Adrenal gland (tissue), 12 donors: ENCODE measurements around the gene PTPRH. TPM values are rescaled to one million over a fixed set of nuclear protein-coding genes. Genes with fewer than 3 reads are reported as not detected.

Source experiments
- DNase-seq, 7 donors: peaks; one replicate each; pipeline ENCODE4 v3.0.0-alpha.2; 2019 to 2020
- H3K27ac ChIP-seq, 5 donors: fragments of 200-600 bp; sonication (generic) in 4 of 5; 1 replicate in 3 of 5; 2 replicates in 2 of 5; pipeline versions ENCODE4 v1.5.1 to v1.8.0; 2016 to 2020; ENCODE audit warnings: mild to moderate bottlenecking in 1 of 5
- H3K27me3 ChIP-seq: fragments of 200-600 bp; 2 replicates; pipeline ENCODE4 v1.8.0; 2021
- H3K36me3 ChIP-seq, 2 donors: fragments of 200-600 bp; replicated peaks in 1 of 2; 1 replicate in 1 of 2; 2 replicates in 1 of 2; pipeline versions ENCODE4 v1.5.1 to v1.8.0; 2018 to 2022
- H3K4me1 ChIP-seq, 2 donors: fragments of 200-600 bp; replicated peaks in 1 of 2; 1 replicate in 1 of 2; 2 replicates in 1 of 2; pipeline versions ENCODE4 v1.5.1 to v1.8.0; 2018 to 2021
- H3K4me3 ChIP-seq, 4 donors: fragments of 200-600 bp; sonication (generic) in 3 of 4; one replicate each; pipeline ENCODE4 v1.5.1; 2016 to 2018
- H3K9me3 ChIP-seq, 3 donors: fragments of 200-600 bp; sonication (generic) in 1 of 3; replicated peaks in 1 of 3; 1 replicate in 2 of 3; 2 replicates in 1 of 3; pipeline versions ENCODE4 v1.5.1 to v1.8.0; 2016 to 2021
- POLR2A ChIP-seq, 2 donors: fragments of 450-650 bp; IDR thresholded peaks; one replicate each; pipeline ENCODE4 v1.6.1; 2017; ENCODE audit warnings: antibody characterized with exemption in 2 of 2, mild to moderate bottlenecking in 2 of 2, moderate library complexity in 1 of 2
- WGBS, 4 donors: extraction: QIAGEN DNeasy Blood & Tissue Kit in 2 of 4; methylation state at CpG; one replicate each; pipeline versions ENCODE4 v1.1.5 to v1.1.7; 2013 to 2017; 5-methylcytosine and 5-hydroxymethylcytosine counted together
- intact Hi-C, 2 donors: fragments of 100-400 bp; cut with DNase I; formaldehyde crosslinking; loops; one replicate each; pipeline versions ENCODE4 v1.14.1 to v1.15.0; 2022 to 2023
- polyA plus RNA-seq, 3 donors: library from polyadenylated mRNA; stranded (reverse); fragments of 200-250 nt in 2 of 3; fragments of 350-450 nt in 1 of 3; fragmentation: Illumina TruSeq in 1 of 3; extraction: RNeasy Lipid Tissue Mini Kit (QIAGEN cat#74804) in 1 of 3; gene quantifications; one replicate each; pipeline ENCODE4 v1.2.3, GENCODE V29; 2013 to 2014
- total RNA-seq, 9 donors: library from RNA; depleted of rRNA in 4 of 9; stranded (reverse); fragments of >200 nt in 4 of 9; fragments of 120-200 nt in 1 of 9; fragmentation: NEBNext Ultra II Directional in 1 of 9; extraction: Animal tissue kit (Norgen Biotek cat#: 25700) in 1 of 9; gene quantifications; one replicate each; pipeline versions ENCODE4 v1.1.0 to v1.2.4, GENCODE V29; 2013 to 2023
- TF ChIP-seq, protein P1 (sequence below), 6 experiments: fragments of 450-650 bp in 4 of 6; fragments of 200-600 bp in 2 of 6; sonication (generic) in 1 of 6; IDR thresholded peaks; 1 replicate in 5 of 6; 2 replicates in 1 of 6; pipeline versions ENCODE4 v1.5.1 to v1.8.0; 2016 to 2021; ENCODE audit warnings: antibody characterized with exemption in 6 of 6, mild to moderate bottlenecking in 2 of 6, moderate library complexity in 1 of 6
- donor health status: healthy with polysubstance abuse.
- donor health status: Bipolar disorder and iron deficiency.
- donor health status: DM: yes; HTN: yes; CAD: no.
- donor health status: DM: no; HTN: no; CAD: no.
- donor health status: DM: no; HTN: no; CAD: no.
- donor health status: DM: yes; HTN: yes; CAD: no.

Gene PTPRH
- total and polyA plus RNA-seq, 12 donors: 30.1 to 159 (median 52.9) TPM

DNA sequence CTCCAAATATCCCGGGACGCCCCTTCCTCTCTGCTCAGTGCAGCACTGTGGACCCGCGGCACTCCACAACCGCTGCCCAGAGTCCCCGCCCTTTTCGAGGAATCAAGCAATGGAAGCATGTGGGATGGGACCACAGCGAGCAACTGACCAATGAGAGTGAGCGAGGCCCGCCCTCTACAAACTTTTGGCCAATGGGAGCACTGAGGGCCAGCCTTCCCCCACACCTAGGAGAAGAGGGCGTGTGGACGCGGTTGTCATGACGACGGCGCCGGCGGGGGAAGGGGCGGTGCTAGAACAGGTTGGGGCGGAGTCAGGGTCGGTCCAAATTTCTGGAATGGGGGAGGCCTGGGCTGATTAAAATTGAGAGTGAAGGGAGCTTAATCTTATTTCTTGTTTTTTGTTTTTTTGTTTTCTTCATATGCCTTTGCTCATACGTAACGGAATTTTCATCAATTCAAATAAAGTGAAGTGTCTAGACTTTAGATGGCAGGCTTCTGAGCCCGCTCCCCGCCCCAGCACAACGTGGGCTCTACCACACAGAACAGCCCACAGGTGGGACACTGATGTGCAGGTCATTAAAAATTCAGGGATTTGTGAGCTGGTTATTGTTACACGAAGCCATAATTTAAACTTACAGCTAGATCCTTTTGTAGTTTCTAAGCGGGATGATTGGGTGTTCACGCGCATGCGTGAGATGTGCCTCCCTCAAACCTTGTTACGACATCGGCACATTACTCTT is 42.6 kb downstream of the PTPRH start, which contains the start of gene DNAAF3:
Gene DNAAF3 (minus strand): TSS at position 84 of the 739 bp plus-strand sequence. CDS start 200 bp downstream, outside the sequence.
- Histone ChIP-seq H3K4me3 (peak within 1 kb of the TSS in 2 of 4 donors; percentile 31 to 66), H3K27ac (peak within 1 kb of the TSS in 1 of 5 donors; percentile 67), H3K9me3 (no peaks in the 10 kb centered on the region), H3K4me1 (peaks cover 0 to 10% of the 10 kb centered on the region in 2 donors), H3K36me3 (no peaks in the 10 kb centered on the region), H3K27me3 (peaks cover 25% of the 10 kb centered on the region)
- peak; percentile 97 to 99 (median 98) for DNase-seq
- 1 to 2% (median 1%) methylated on average over 25 to 33 of the region's 33 CpGs for WGBS, 4 donors
- TF ChIP-seq, protein P1, sequence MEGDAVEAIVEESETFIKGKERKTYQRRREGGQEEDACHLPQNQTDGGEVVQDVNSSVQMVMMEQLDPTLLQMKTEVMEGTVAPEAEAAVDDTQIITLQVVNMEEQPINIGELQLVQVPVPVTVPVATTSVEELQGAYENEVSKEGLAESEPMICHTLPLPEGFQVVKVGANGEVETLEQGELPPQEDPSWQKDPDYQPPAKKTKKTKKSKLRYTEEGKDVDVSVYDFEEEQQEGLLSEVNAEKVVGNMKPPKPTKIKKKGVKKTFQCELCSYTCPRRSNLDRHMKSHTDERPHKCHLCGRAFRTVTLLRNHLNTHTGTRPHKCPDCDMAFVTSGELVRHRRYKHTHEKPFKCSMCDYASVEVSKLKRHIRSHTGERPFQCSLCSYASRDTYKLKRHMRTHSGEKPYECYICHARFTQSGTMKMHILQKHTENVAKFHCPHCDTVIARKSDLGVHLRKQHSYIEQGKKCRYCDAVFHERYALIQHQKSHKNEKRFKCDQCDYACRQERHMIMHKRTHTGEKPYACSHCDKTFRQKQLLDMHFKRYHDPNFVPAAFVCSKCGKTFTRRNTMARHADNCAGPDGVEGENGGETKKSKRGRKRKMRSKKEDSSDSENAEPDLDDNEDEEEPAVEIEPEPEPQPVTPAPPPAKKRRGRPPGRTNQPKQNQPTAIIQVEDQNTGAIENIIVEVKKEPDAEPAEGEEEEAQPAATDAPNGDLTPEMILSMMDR (IDR thresholded peaks at IDR 0.05): no peak
- no peak for TF ChIP-seq POLR2A (IDR thresholded peaks at IDR 0.05)
- intact Hi-C loops: no loop called here

DNA sequence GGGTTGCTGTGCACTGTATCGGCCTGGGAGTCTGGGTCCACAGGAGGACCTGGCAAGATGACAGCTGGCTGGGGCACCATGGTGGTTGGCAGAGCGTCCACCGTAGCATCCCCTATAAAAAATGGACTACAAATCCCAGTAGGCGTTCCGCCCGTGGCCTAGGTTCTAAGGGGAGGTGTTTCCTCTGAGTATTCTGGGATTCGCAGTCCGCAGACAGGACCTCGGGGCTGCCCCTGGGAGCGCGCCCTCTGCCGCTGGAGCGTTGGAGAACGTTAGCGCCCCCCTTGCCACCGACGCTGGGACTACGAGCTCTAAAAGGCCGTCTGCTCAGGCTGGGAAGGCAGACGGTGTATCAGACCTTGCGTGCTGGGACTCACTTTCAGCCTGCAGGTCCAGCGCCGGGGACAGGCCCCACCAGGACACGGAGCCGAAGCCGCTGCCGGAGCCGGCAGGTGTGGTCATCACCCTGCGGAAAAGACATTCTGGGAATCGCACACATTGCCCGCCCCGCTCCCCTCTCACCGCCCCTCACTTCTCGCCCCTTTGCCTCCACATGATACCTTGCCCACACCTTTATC is 43.3 kb downstream of the PTPRH start:
- peak overlapping the region in 2 of 4 donors; percentile 31 to 66 for H3K4me3 ChIP-seq
- H3K27ac ChIP-seq: peak overlapping the region in 1 of 5 donors; percentile 67

DNA sequence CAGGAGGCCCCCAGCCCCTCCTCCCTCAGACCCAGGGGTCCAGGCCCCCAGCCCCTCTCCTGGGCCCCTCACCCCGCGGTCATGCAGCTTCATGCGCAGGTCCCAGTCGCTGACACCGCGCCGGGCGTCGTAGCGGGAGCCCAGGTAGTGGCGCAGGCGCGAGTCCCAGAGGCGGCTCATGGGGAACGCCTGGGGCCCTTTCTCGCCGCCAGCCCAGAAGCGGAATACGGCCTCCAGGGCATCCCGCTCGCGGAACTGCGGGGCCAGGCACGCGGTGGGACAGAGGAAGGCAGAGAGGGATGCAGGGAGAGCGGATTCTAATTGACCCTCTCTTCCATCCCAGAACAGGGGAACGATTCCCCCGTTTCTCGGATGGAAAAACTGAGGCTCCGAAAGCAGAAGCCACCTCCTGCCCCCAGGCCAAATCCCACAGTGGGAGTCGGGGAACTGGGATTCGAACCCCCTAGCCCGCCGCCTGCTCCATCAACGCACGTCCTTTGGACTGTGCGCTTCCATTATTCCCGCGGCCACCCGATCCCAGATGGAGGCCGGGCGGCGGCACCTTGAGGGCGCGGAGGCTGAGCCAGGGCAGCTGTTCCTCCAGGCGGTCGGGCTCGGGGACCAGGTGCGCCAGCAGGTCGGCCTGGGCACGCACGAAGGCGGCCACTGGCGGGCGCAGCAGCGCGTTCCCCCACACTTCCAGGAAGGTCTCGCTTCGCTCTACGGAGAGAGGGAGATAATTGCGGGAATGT is 47.6 kb downstream of the PTPRH start:
- H3K9me3 ChIP-seq: no peaks in the 10 kb centered on the region
- TF ChIP-seq, protein P1 (IDR thresholded peaks at IDR 0.05): no peak
- TF ChIP-seq POLR2A (IDR thresholded peaks at IDR 0.05): no peak
- intact Hi-C loops: no loop called here
- H3K27ac ChIP-seq: no peak overlapping the region
- no peak overlapping the region for H3K4me3 ChIP-seq
- DNase-seq: no peak
- H3K4me1 ChIP-seq: peaks cover 0 to 4% of the 10 kb centered on the region in 2 donors
- 18 to 52% (median 25%) methylated on average over 13 to 61 of the region's 61 CpGs for WGBS, 4 donors
- H3K27me3 ChIP-seq: peaks cover 26% of the 10 kb centered on the region
- no peaks in the 10 kb centered on the region for H3K36me3 ChIP-seq

More for the DNA sequence above, 43.3 kb downstream of the PTPRH start:
- Histone ChIP-seq H3K27me3 (peaks cover 30% of the 10 kb centered on the region), H3K9me3 (no peaks in the 10 kb centered on the region), H3K36me3 (no peaks in the 10 kb centered on the region), H3K4me1 (peaks cover 0 to 10% of the 10 kb centered on the region in 2 donors)
- TF ChIP-seq, protein P1 (IDR thresholded peaks at IDR 0.05): peak in 5 of 6 experiments; percentile 16 to 41 (median 34)
- TF ChIP-seq POLR2A (IDR thresholded peaks at IDR 0.05): no peak
- intact Hi-C loops: no loop called here
- WGBS, 4 donors: 1 to 20% (median 3%) methylated on average over 1 to 34 of the region's 34 CpGs
- DNase-seq: peak; percentile 51 to 83 (median 79)

DNA sequence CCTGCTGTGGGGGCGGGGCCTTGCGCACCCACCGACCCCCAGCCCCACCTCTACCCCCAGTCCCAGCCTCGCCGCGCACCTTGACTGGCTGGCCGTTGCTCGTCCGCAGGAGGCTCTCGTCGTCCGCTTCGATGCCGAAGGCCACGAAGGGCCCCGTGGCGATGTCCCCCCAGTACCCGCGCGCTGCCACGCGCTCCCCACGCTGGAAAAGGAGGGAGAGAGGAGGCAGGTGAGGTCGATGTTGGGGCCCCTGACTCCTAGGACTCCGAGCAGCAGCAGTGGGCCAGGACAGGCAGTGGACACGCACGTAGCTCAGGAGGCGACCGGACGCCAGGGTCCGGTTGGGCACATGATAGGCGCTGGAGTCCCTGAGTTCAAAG is 48.3 kb downstream of the PTPRH start:
- WGBS, 4 donors: 10 to 17% methylated on average over 32 of the region's 32 CpGs; no CpG with 5 or more reads in 2 of the 4 donors
- no peak for DNase-seq
- Histone ChIP-seq H3K36me3 (no peaks in the 10 kb centered on the region), H3K4me1 (peaks cover 0 to 4% of the 10 kb centered on the region in 2 donors), H3K9me3 (no peaks in the 10 kb centered on the region), H3K27ac (no peak overlapping the region), H3K4me3 (no peak overlapping the region), H3K27me3 (peaks cover 29% of the 10 kb centered on the region)
- intact Hi-C loops: no loop called here
- no peak for TF ChIP-seq POLR2A (IDR thresholded peaks at IDR 0.05)
- TF ChIP-seq, protein P1 (IDR thresholded peaks at IDR 0.05): no peak
